ENCODE data around the gene CTNNA2. TPM values are rescaled to one million over a fixed set of nuclear protein-coding genes. Genes with fewer than 3 reads are reported as not detected.

CTNNA2 gene
- total and polyA plus RNA-seq, 8 donors, result 0.08 to 0.56 (median 0.17) TPM; not detected in 2

DNA sequence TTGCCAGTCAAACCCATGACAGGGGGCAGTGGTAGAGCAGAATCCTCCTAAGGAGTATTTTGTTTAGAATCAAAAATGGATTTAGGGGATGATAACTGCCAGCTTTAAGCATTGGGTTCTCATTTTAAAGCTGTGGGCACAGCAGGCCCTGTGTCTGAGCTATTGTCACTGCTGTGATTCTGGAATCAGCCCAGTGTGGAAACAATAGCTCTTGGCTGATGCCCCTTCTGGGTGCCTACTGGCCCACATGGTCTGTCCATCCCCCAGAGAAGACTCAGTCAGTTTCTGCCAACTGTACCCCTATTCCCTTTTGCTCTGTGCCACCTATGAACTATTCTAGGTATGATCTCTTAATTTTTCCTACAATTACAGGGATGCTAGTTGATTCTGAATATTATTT, 883.4 kb downstream of the CTNNA2 start:
- ATAC-seq (no peak), DNase-seq (no peak)
- H3K27me3 ChIP-seq, result no peaks in the 10 kb centered on the region
- H3K27ac ChIP-seq, result no peak overlapping the region
- no peak overlapping the region for H3K4me3 ChIP-seq
- no peaks in the 10 kb centered on the region for H3K4me1 ChIP-seq
- TF ChIP-seq, protein P1, sequence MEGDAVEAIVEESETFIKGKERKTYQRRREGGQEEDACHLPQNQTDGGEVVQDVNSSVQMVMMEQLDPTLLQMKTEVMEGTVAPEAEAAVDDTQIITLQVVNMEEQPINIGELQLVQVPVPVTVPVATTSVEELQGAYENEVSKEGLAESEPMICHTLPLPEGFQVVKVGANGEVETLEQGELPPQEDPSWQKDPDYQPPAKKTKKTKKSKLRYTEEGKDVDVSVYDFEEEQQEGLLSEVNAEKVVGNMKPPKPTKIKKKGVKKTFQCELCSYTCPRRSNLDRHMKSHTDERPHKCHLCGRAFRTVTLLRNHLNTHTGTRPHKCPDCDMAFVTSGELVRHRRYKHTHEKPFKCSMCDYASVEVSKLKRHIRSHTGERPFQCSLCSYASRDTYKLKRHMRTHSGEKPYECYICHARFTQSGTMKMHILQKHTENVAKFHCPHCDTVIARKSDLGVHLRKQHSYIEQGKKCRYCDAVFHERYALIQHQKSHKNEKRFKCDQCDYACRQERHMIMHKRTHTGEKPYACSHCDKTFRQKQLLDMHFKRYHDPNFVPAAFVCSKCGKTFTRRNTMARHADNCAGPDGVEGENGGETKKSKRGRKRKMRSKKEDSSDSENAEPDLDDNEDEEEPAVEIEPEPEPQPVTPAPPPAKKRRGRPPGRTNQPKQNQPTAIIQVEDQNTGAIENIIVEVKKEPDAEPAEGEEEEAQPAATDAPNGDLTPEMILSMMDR (IDR thresholded peaks at IDR 0.05), result no peak
- intact Hi-C loops (cut with DNase I), result no loop called here
- no peaks in the 10 kb centered on the region for H3K36me3 ChIP-seq
- peaks cover 0 to 5% of the 10 kb centered on the region in 2 donors for H3K9me3 ChIP-seq

DNA sequence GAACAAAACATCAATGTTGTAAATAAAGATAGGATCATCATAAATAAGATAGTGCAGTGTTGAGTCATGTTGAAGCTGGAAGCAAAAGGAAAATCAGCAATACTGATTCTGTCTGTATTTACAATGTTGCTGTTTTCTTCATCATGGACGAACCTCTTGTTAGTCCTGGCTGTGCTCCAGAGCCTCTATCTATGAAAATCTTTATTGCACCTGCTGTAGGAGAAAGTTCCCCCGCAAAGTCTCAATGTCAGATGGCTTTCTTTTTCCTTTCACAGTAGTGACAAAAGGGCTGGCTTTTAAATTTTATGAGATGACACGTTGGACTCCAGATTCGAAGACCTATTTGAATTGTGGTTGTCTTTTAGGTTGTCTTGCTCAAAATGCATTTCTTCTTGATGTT, 890.2 kb downstream of the CTNNA2 start:
- intact Hi-C loops (cut with DNase I), result no loop called here
- H3K27me3 ChIP-seq, result no peaks in the 10 kb centered on the region
- H3K36me3 ChIP-seq, result no peaks in the 10 kb centered on the region
- ATAC-seq (no peak), DNase-seq (no peak)
- TF ChIP-seq, protein P1 (IDR thresholded peaks at IDR 0.05), result no peak
- no peak overlapping the region for H3K4me3 ChIP-seq
- H3K9me3 ChIP-seq, result peaks cover 0 to 7% of the 10 kb centered on the region in 2 donors
- H3K27ac ChIP-seq, result no peak overlapping the region
- no peaks in the 10 kb centered on the region for H3K4me1 ChIP-seq

DNA sequence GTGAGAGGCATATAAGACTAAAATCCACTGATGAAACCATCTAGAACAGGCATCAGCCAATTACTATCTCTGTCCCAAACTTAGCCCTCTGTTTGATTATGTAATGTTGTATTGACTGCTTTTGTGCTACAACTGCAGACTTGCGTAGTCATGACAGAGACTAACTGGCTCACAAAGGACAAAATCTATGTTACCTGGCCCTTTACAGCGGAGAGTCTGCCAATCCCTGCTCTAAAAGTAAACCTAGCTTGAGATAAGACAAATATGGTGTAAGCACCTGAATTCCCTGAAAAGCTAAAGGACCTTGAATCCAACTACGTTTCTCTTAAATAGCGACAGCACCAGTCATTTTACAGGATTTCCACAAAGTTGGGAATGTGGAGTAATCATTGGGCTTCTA, 894.5 kb downstream of the CTNNA2 start:
- no peaks in the 10 kb centered on the region for H3K36me3 ChIP-seq
- intact Hi-C loops (cut with DNase I), result no loop called here
- H3K4me1 ChIP-seq, result no peaks in the 10 kb centered on the region
- no peak for ATAC-seq
- no peak overlapping the region for H3K4me3 ChIP-seq
- TF ChIP-seq, protein P1 (IDR thresholded peaks at IDR 0.05), result no peak
- peaks cover 0 to 2% of the 10 kb centered on the region in 2 donors for H3K9me3 ChIP-seq
- H3K27me3 ChIP-seq, result no peaks in the 10 kb centered on the region
- no peak for DNase-seq
- no peak overlapping the region for H3K27ac ChIP-seq

DNA sequence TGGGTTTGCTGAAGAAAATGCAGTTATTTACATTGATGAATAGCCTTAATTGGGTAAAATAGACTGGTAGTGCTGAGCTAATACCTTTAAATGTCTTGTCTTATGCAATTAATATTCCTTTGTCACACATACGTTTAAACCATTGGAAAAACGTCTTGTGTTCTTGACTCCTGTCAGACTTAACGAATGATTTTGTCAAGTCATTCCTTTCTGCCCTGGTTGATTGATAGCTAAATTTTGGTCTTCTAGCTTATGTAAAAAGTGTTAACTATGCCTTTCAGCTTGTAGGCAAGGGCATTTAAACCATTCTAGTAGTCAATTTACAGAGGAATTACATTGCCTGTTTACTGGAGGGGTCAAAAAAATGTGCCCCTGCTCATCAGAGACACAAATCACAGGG, 897.5 kb downstream of the CTNNA2 start:
- no peaks in the 10 kb centered on the region for H3K36me3 ChIP-seq
- H3K4me3 ChIP-seq, result no peak overlapping the region
- ATAC-seq (no peak), DNase-seq (no peak)
- H3K4me1 ChIP-seq, result no peaks in the 10 kb centered on the region
- TF ChIP-seq, protein P1 (IDR thresholded peaks at IDR 0.05), result no peak
- intact Hi-C loops (cut with DNase I), result no loop called here
- no peak overlapping the region for H3K27ac ChIP-seq
- peaks cover 0 to 17% of the 10 kb centered on the region in 2 donors for H3K9me3 ChIP-seq
- H3K27me3 ChIP-seq, result no peaks in the 10 kb centered on the region

DNA sequence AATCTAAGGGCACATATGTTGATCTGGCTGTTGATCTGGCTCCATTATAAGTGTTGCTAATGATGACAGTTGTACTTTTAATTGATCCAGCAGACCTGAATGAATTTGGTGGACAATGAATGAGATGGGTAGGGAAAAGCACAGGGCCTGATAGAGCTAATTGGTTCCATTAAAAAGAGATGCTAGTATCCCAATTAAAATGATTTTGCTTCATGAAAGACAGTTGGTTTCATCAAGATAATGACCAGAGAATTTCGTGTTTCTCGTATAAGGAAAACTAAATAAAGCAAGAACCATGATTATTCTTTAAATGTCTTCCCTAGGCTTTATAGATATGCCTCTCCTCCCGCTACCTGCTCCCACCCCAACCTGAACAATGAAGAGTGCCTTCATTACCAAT, 900.3 kb downstream of the CTNNA2 start:
- no peak for DNase-seq
- Histone ChIP-seq H3K4me1 (no peaks in the 10 kb centered on the region), H3K36me3 (no peaks in the 10 kb centered on the region), H3K9me3 (peaks cover 0 to 28% of the 10 kb centered on the region in 2 donors), H3K27ac (no peak overlapping the region), H3K4me3 (no peak overlapping the region), H3K27me3 (no peaks in the 10 kb centered on the region)
- intact Hi-C loops (cut with DNase I), result no loop called here
- TF ChIP-seq, protein P1 (IDR thresholded peaks at IDR 0.05), result no peak
- no peak for ATAC-seq

All from left lung (tissue), 10 donors.